ENCODE results near the gene TMEM186.
A peak's percentile ranks its signal among the peaks of the same experiment; 100 is the strongest.
"Not testable (repeated sequence)": the region's sequence is repeated elsewhere in the genome, so short reads cannot be mapped to it uniquely, and the experiment has no call there.

TMEM186 gene

GRCh38 chr16:8822403-8822802 lies 25.0 kb upstream of the TMEM186 start:
- no peak for DNase-seq
- no peak for TF ChIP-seq GATA1 (IDR thresholded peaks at IDR 0.05; ENCODE audit: low read depth, low read length)
- no peak for TF ChIP-seq POLR2A (IDR thresholded peaks at IDR 0.05; ENCODE audit: low read length)

- DNase-seq: no peak
- TF ChIP-seq POLR2A (IDR thresholded peaks at IDR 0.05; ENCODE audit: low read length): no peak
- TF ChIP-seq GATA1 (IDR thresholded peaks at IDR 0.05; ENCODE audit: low read depth, low read length): no peak
These were observed 22.1 kb upstream of the TMEM186 start for GRCh38 chr16:8819411-8820034.

GRCh38 chr16:8818504-8819270 lies 21.2 kb upstream of the TMEM186 start:
- TF ChIP-seq GATA1 (IDR thresholded peaks at IDR 0.05; ENCODE audit: low read depth, low read length) (no peak), POLR2A (IDR thresholded peaks at IDR 0.05; ENCODE audit: low read length) (no peak)
- no peak for DNase-seq

- TF ChIP-seq GATA1 (IDR thresholded peaks at IDR 0.05; ENCODE audit: low read depth, low read length) (no peak), POLR2A (IDR thresholded peaks at IDR 0.05; ENCODE audit: low read length) (no peak)
- DNase-seq: no peak
These were observed 19.7 kb upstream of the TMEM186 start for GRCh38 chr16:8816967-8817655.

GRCh38 chr16:8814095-8814806 lies 16.8 kb upstream of the TMEM186 start:
- no peak for TF ChIP-seq GATA1 (IDR thresholded peaks at IDR 0.05; ENCODE audit: low read depth, low read length)
- TF ChIP-seq POLR2A (IDR thresholded peaks at IDR 0.05; ENCODE audit: low read length): no peak
- no peak for DNase-seq

- DNase-seq: no peak
These were observed 14.9 kb upstream of the TMEM186 start for GRCh38 chr16:8812162-8812843.

GRCh38 chr16:8808613-8809353 lies 11.3 kb upstream of the TMEM186 start:
- no peak for TF ChIP-seq GATA1 (IDR thresholded peaks at IDR 0.05; ENCODE audit: low read depth, low read length)
- TF ChIP-seq POLR2A (IDR thresholded peaks at IDR 0.05; ENCODE audit: low read length): no peak
- DNase-seq: no peak

More at GRCh38 chr16:8812162-8812843, 14.9 kb upstream of the TMEM186 start:
- TF ChIP-seq GATA1 (IDR thresholded peaks at IDR 0.05; ENCODE audit: low read depth, low read length) (no peak), POLR2A (IDR thresholded peaks at IDR 0.05; ENCODE audit: low read length) (no peak)

GRCh38 chr16:8808009-8808408 lies 10.6 kb upstream of the TMEM186 start:
- no peak for DNase-seq
- no peak for TF ChIP-seq GATA1 (IDR thresholded peaks at IDR 0.05; ENCODE audit: low read depth, low read length)
- TF ChIP-seq POLR2A (IDR thresholded peaks at IDR 0.05; ENCODE audit: low read length): no peak

GRCh38 chr16:8807189-8807588 lies 9.8 kb upstream of the TMEM186 start:
- TF ChIP-seq GATA1 (IDR thresholded peaks at IDR 0.05; ENCODE audit: low read depth, low read length) (no peak), POLR2A (IDR thresholded peaks at IDR 0.05; ENCODE audit: low read length) (no peak)
- no peak for DNase-seq

- TF ChIP-seq POLR2A (IDR thresholded peaks at IDR 0.05; ENCODE audit: low read length): no peak
- no peak for TF ChIP-seq GATA1 (IDR thresholded peaks at IDR 0.05; ENCODE audit: low read depth, low read length)
- no peak for DNase-seq
These were observed 9.0 kb upstream of the TMEM186 start for GRCh38 chr16:8806272-8806983.

GRCh38 chr16:8804313-8804712 lies 6.9 kb upstream of the TMEM186 start:
- no peak for TF ChIP-seq POLR2A (IDR thresholded peaks at IDR 0.05; ENCODE audit: low read length)
- no peak for TF ChIP-seq GATA1 (IDR thresholded peaks at IDR 0.05; ENCODE audit: low read depth, low read length)
- DNase-seq: peak; percentile 55 to 58

- DNase-seq: not testable (repeated sequence)
These were observed 6.3 kb upstream of the TMEM186 start for GRCh38 chr16:8803733-8804132.

Data from erythroblast (primary cell).